Stimulated activated naive CD8-positive, alpha-beta T cell treated with anti-CD3 and anti-CD28 coated beads, Interleukin-15, amount 100 ng/mL, for 72 hours (primary cell): ENCODE results near the gene SRR.

Source experiments
- ATAC-seq: fragments of 150-1000 bp; cut with Tn5 transposase; 2 replicates; pipeline ENCODE4 v1.10.0; 2021; ENCODE audit warnings: mild to moderate bottlenecking, moderate library complexity
- DNase-seq, 2 donors: peaks; one replicate each; pipeline ENCODE4 v3.0.0; 2021 to 2022
- H3K27ac Mint-ChIP-seq, 2 donors: one replicate each; pipeline ENCODE4 v1.8.0; 2022; ENCODE audit warnings: mild to moderate bottlenecking in 2 of 2, mixed read lengths in 2 of 2, moderate library complexity in 2 of 2
- H3K27me3 Mint-ChIP-seq: one replicate; pipeline ENCODE4 v1.8.0; 2022; ENCODE audit warnings: mixed read lengths
- H3K4me1 Mint-ChIP-seq: one replicate; pipeline ENCODE4 v1.8.0; 2022; ENCODE audit warnings: mild to moderate bottlenecking, mixed read lengths
- H3K4me3 Mint-ChIP-seq, 2 donors: one replicate each; pipeline ENCODE4 v1.8.0; 2022; ENCODE audit warnings: mild to moderate bottlenecking in 2 of 2, mixed read lengths in 2 of 2, moderate library complexity in 1 of 2
- H3K9me3 Mint-ChIP-seq, 2 donors: one replicate each; pipeline ENCODE4 v1.8.0; 2022; ENCODE audit warnings: mixed read lengths in 2 of 2

The SRR gene

DNA sequence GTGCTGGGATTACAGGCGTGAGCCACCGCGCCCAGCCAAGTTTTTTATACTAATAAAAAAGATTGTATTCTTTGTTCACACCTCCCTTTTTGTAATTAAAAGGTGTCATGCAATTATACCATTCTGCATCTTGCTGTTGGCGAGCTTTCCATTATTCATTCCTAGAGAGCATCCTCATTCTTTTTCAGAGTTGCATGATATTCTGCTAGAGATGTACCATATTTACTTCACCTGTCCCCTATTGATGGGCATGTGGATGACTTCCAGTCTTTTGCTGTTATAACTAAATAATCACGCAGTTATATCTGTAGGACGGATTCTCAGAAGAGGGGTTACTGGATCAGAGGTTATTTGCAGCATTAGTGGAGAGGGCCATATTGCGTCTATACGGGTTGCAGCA is 50.6 kb downstream of the SRR start:
- Mint-ChIP-seq H3K27me3 (no peaks in the 10 kb centered on the region), H3K4me1 (peaks cover 26% of the 10 kb centered on the region), H3K9me3 (no peaks in the 10 kb centered on the region), H3K27ac (no peak overlapping the region), H3K4me3 (no peak overlapping the region)
- ATAC-seq = no peak
- no peak for DNase-seq

DNA sequence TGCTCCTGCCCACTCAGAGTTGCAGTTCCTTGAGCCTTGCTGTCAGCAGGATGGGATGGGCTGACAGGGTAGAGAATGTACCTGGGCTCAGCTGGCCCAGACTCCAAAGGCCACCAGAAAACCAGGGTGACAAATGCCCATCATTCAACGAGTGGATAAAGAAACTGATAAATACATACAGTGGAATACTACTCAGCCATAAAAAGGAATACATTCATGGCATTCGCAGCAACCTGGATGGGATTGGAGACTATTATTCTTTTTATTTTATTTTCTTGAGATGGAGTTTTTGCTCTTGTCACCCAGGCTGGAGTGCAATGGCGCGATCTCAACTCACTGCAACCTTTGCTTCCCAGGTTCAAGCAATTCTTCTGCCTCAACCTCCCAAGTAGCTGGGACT is 53.5 kb downstream of the SRR start:
- DNase-seq = no peak
- Mint-ChIP-seq H3K9me3 (no peaks in the 10 kb centered on the region), H3K27me3 (no peaks in the 10 kb centered on the region), H3K4me3 (no peak overlapping the region), H3K27ac (no peak overlapping the region), H3K4me1 (peaks cover 25% of the 10 kb centered on the region)
- no peak for ATAC-seq

DNA sequence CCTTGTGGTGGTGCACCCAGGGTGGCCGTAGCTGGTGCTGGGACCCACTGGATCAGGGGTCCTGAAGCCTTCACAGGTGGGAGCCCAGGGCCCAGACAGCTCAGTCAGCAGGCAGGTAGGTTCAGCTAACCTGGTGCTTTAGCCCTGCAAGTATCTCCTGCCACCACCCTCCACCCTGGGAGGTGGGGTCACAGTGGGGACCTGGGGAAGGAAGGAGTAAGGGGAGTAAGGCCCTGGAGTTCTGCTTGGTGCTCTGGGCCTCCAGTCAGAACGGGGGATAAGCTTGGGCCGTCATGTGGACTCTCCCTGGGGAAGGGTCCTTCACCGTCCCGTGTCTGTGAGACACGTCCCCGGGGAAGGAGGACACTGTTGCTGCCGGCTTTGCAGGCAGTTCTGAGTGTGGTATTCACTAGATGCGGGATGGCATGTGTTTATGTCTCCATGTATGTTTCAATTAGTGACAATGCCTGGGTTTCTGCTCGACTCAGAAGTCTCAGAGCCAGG is 54.2 kb downstream of the SRR start:
- no peaks in the 10 kb centered on the region for H3K27me3 Mint-ChIP-seq
- no peak overlapping the region for H3K4me3 Mint-ChIP-seq
- no peak for ATAC-seq
- H3K4me1 Mint-ChIP-seq = peaks cover 17% of the 10 kb centered on the region
- no peaks in the 10 kb centered on the region for H3K9me3 Mint-ChIP-seq
- DNase-seq = no peak
- H3K27ac Mint-ChIP-seq = no peak overlapping the region

DNA sequence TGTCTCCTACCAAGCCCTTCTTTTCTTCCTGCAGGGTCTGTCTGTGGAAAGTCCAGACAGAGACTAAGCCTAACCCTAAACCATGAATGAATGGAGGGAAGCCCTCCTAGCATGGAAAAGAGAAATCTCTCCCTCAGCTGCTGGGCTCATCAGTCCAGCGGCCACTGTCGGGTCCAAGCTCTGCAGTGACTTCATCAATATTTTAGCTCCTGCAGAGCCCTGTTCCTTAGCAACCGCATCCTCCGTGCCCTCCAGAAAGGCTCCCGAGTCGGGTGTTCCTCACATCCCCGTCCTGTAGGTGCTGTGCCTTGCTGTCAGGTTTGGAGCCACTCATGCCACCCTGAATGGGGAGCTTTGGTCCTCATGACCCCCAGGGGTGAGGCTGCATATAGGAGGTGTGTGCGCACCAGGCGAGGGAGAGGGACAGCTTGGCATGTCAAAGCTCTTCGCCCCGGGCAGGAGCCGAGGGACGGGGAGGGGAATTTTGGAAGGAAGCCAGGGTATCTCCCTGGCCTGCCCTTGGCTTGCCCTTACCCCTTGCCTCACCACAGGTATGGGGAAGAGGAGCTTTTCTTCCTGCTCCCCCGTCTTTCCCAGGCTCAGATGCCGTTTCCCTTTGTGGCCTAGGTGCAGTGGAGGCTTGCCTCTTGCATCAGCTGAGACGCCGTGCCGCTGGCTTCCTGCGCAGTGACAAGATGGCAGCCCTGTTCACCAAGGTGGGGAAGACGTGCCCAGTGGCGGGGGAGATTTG is 57.4 kb downstream of the SRR start:
- no peak overlapping the region for H3K4me3 Mint-ChIP-seq
- H3K9me3 Mint-ChIP-seq = no peaks in the 10 kb centered on the region
- DNase-seq (no peak), ATAC-seq (no peak)
- H3K27me3 Mint-ChIP-seq = no peaks in the 10 kb centered on the region
- H3K27ac Mint-ChIP-seq = peak overlapping the region in 1 of 2 donors; percentile 28
- no peaks in the 10 kb centered on the region for H3K4me1 Mint-ChIP-seq

DNA sequence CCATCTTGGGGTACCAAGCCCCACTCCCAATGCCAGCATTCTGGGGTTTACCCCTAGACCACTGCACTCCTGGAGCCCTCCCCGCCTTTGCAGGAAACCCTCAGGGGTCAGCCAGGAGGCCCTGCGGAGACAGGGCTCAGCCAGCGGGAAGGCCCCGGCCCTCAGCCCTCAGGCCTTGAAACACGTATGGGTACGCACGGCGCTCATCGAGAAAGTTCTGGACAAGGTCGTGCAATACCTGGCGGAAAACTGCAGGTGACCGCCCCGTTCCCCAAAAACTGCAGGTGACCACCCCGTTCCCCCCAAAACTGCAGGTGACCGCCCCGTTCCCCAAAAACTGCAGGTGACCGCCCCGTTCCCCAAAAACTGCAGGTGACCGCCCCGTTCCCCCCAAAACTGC is 58.3 kb downstream of the SRR start:
- H3K4me1 Mint-ChIP-seq = no peaks in the 10 kb centered on the region
- no peaks in the 10 kb centered on the region for H3K9me3 Mint-ChIP-seq
- no peak for ATAC-seq
- no peaks in the 10 kb centered on the region for H3K27me3 Mint-ChIP-seq
- H3K4me3 Mint-ChIP-seq = no peak overlapping the region
- H3K27ac Mint-ChIP-seq = no peak overlapping the region
- DNase-seq = no peak

DNA sequence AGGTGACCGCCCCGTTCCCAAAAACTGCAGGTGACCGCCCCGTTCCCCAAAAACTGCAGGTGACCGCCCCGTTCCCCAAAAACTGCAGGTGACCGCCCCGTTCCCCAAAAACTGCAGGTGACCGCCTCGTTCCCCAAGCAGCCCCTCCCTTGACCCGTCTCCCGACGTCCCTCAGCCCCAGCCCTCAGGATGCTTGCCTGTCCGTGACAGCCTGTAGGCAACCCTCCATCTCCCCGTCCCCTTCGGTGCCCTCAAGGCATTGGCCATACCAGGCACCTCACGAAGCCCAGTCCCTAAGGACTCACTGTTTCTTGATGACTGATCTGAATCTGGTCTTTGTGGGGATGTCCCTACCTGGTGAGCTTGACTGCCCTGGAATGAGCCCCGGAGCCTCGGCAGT is 58.7 kb downstream of the SRR start:
- Mint-ChIP-seq H3K4me1 (no peaks in the 10 kb centered on the region), H3K27ac (no peak overlapping the region), H3K9me3 (no peaks in the 10 kb centered on the region), H3K27me3 (no peaks in the 10 kb centered on the region), H3K4me3 (no peak overlapping the region)
- DNase-seq (no peak), ATAC-seq (no peak)

DNA sequence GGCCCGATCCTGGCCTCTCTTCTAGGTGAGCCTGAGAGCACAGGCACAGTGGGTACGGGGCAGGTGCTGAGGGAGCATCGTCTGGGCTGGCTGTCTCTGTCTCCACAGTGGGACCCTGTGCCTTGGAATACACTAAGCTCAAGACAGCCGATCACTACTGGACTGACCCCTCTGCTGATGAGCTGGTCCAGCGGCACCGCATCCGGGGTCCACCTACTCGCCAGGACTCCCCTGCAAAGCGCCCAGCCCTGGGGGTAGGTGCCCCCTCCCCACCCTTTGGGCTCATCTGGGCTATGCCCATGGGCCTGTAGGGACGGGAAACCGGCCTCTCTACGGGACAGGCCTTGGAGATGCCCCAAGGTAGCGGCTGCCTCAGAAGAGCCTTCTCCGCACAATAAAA is 59.1 kb downstream of the SRR start:
- no peaks in the 10 kb centered on the region for H3K27me3 Mint-ChIP-seq
- H3K9me3 Mint-ChIP-seq = no peaks in the 10 kb centered on the region
- H3K4me3 Mint-ChIP-seq = no peak overlapping the region
- no peak overlapping the region for H3K27ac Mint-ChIP-seq
- no peaks in the 10 kb centered on the region for H3K4me1 Mint-ChIP-seq
- ATAC-seq (no peak), DNase-seq (no peak)

DNA sequence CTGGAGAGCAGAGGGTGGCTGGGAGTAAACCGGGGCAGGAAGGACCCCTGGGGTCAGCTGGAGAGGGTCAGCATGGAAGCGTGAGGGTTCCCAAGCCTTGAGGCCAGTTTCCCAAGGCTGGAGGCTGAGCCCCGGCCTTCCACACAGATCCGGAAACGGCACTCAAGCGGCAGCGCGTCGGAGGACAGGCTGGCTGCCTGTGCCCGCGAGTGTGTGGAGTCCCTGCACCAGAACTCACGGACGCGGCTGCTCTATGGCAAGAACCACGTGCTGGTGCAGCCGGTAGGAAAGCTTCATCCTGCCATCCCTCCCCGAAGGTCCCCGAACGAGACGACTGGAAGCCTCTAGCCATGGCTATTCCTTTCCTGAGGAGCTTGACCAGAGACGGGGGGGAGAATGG is 59.6 kb downstream of the SRR start:
- no peaks in the 10 kb centered on the region for H3K27me3 Mint-ChIP-seq
- ATAC-seq (no peak), DNase-seq (no peak)
- H3K27ac Mint-ChIP-seq = no peak overlapping the region
- no peak overlapping the region for H3K4me3 Mint-ChIP-seq
- no peaks in the 10 kb centered on the region for H3K4me1 Mint-ChIP-seq
- H3K9me3 Mint-ChIP-seq = no peaks in the 10 kb centered on the region

DNA sequence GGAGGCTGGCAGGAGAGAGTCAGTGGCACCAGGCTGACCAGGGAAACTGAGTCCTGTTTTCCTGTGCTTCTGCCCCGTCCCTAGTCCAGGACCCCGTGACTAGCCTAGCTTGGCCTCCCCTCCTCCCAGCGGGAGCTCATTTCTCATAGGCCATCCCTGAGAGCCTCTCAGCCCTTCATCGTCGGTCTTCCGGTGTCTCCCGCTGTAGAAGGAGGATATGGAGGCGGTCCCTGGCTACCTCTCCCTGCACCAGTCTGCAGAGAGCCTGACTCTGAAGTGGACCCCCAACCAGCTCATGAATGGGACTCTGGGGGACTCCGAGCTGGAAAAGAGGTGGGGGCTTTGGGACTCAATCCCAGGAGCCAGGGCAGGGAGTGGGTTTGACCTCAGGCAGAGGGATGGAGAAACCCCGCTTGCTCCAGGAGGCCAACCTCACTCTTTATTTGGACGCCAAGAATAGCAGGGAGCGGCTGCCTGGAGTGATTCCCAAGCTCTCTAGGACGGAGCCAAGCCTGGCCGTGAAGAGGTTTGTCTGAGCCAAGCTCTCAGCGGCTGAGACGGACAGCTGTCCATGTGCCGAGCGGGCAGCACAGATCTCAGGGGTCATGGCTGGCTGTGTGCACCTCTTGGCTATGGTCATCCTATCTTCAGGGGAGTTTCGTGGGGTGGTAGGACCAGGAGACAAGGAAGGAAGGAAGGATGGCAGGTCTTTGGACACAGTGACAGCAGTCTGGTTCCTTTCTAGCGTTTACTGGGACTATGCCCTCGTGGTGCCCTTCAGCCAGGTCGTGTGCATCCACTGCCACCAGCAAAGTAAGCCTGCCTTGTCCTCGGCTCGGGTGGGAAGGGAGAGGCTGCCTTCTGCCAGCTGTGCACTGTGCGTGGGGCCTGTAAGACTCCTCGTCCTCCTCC is 60.4 kb downstream of the SRR start:
- no peak overlapping the region for H3K27ac Mint-ChIP-seq
- DNase-seq (no peak), ATAC-seq (no peak)
- no peaks in the 10 kb centered on the region for H3K27me3 Mint-ChIP-seq
- no peaks in the 10 kb centered on the region for H3K9me3 Mint-ChIP-seq
- no peak overlapping the region for H3K4me3 Mint-ChIP-seq
- no peaks in the 10 kb centered on the region for H3K4me1 Mint-ChIP-seq

DNA sequence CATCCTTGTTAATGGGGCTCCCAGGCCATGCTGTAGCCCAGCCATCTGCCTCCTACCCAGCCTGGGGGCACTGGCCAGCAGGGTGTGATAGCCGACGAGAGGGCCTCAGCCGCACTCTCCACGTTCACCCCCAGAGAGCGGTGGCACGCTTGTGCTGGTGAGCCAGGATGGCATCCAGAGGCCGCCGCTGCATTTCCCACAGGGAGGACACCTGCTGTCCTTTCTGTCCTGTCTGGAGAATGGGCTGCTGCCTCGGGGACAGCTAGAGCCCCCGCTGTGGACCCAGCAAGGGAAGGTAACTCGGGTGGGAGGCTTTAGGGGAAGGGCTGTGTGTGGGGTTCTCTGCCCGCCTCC is 61.0 kb downstream of the SRR start:
- no peak for ATAC-seq
- Mint-ChIP-seq H3K9me3 (no peaks in the 10 kb centered on the region), H3K4me1 (no peaks in the 10 kb centered on the region), H3K27ac (no peak overlapping the region), H3K4me3 (no peak overlapping the region), H3K27me3 (no peaks in the 10 kb centered on the region)
- DNase-seq = no peak

DNA sequence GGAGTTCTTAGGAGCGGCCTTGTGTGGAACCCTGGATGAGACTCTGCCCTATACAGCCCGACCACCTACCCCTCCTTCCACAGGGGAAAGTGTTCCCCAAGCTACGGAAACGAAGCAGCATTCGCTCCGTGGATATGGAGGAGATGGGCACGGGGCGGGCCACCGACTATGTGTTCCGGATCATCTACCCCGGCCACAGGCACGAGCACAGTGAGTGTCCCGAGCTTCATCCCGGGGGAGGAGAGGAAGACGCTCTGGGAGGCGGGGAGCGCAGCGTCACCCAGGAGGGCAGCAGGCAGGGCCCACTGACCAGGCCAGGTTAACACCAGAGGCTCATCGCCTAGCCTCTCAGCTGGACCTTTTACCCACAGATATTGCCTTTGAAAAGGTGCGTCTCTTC is 61.4 kb downstream of the SRR start:
- ATAC-seq = no peak
- Mint-ChIP-seq H3K4me3 (no peak overlapping the region), H3K27me3 (no peaks in the 10 kb centered on the region), H3K9me3 (no peaks in the 10 kb centered on the region), H3K4me1 (no peaks in the 10 kb centered on the region), H3K27ac (no peak overlapping the region)
- DNase-seq = no peak

DNA sequence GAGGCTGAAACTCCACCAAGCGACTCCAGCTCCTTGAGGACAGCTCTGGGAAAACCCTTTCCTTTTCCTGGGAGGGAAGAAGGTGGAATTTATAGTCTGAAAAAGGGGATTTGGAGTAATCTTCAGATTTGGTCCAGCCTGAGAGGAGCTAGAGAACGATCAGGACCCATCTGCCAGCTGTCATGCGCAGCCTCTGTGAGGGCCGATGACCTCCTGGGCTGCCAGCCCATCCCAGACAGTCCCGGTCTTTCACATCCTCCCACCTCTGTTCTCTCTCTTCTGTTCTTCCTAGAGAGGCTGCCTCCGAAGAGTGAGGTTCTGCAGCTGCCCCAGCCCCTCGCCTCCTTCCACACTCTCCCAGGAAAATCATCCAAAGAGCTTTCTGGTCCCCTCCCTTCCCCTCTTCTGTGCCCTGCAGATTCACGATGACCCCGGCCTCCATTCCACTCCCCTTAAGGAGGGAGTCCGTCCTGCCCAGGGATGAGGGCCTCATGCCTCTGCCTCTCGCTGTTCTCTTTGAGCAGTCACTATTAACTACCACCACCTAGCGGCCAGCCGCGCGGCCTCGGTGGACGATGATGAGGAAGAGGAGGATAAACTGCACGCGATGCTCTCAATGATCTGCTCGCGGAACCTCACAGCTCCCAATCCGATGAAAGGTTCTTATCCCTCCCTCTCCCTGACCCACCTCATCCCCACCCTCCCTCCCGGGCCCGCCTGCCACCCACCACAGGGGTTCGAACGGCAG is 63.2 kb downstream of the SRR start:
- H3K27me3 Mint-ChIP-seq = no peaks in the 10 kb centered on the region
- ATAC-seq (no peak), DNase-seq (no peak)
- H3K4me3 Mint-ChIP-seq = no peak overlapping the region
- no peaks in the 10 kb centered on the region for H3K9me3 Mint-ChIP-seq
- H3K4me1 Mint-ChIP-seq = no peaks in the 10 kb centered on the region
- peak overlapping the region in 1 of 2 donors; percentile 81 for H3K27ac Mint-ChIP-seq

DNA sequence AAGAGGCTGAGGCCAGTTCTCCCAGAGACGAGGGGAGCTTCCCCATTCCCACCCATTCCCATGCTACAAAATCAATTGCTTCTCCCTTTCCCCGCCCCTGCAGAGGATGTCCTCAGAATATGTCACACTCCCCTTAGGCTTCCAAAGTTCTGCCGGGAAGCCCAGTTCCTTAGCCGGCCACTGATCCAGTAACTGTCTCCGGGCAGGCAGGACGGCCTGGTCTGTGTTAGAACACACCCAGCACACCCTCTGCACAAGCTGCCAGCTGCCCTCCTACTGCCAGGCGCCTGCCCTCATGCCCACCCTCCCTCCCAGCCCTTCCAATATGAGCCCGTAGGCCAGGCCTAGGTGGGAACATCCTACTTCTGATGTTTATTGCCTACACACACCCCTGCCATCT is 64.6 kb downstream of the SRR start:
- no peaks in the 10 kb centered on the region for H3K27me3 Mint-ChIP-seq
- DNase-seq (no peak), ATAC-seq (no peak)
- no peak overlapping the region for H3K27ac Mint-ChIP-seq
- H3K4me1 Mint-ChIP-seq = no peaks in the 10 kb centered on the region
- no peaks in the 10 kb centered on the region for H3K9me3 Mint-ChIP-seq
- H3K4me3 Mint-ChIP-seq = no peak overlapping the region

DNA sequence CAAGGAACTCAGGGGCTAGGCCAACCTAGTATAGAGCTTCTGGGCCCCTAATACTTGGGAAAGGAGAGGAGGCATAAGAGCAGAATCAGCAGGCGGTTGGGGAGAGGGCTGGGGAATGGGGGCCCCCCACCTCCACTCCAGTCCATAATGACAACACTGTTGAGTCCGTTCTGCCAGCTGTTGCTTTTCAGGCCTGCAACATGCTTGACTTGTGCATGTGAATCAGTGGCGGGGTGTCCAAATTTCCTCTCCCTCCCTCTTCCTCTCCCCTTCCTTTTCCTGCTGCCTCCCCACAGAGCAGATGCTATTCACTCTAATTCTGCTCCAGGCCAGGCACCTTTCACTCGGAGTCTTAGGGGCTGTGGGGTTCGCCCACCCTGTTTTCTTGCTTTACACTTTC is 65.3 kb downstream of the SRR start:
- no peaks in the 10 kb centered on the region for H3K9me3 Mint-ChIP-seq

DNA sequence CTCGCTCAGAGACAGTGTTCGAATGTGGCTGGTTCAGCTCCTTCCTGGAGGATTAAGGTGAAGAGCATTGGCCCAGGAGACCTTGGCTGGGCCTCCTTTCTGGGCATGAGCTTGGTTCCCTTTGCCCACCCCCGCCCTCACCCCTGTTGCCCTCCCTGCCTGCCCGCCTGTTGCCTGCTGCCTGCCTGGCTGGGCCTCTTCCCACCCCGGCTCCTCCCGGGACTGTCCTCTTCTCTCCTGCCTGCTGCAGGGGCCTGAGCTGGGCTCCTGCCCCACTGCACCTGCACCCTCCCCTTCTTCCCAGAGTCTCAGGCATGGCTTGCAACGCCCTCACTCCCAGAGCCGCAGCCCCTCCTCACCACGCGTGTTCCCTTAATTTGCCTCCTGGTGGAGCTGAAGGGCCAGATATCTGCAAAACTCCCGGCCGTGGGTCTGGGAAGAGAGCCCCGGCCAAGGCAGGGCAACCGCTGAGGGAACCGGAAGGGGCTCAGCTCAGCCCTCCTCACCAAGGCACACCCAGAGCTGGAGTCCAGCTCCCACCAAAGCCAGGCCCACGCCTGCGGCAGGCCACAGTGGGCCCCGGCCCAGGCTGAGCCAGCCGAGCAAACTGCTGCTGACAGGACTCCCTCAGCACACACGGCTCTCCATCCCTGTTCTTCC is 65.9 kb downstream of the SRR start:
- ATAC-seq = no peak
- H3K9me3 Mint-ChIP-seq = no peaks in the 10 kb centered on the region
- H3K4me3 Mint-ChIP-seq = no peak overlapping the region
- no peaks in the 10 kb centered on the region for H3K4me1 Mint-ChIP-seq
- H3K27ac Mint-ChIP-seq = peak overlapping the region in 1 of 2 donors; percentile 84
- DNase-seq = no peak
- H3K27me3 Mint-ChIP-seq = no peaks in the 10 kb centered on the region

More for the DNA sequence above, 65.3 kb downstream of the SRR start:
- no peak overlapping the region for H3K4me3 Mint-ChIP-seq
- no peak for DNase-seq
- no peaks in the 10 kb centered on the region for H3K27me3 Mint-ChIP-seq
- no peaks in the 10 kb centered on the region for H3K4me1 Mint-ChIP-seq
- ATAC-seq = no peak
- H3K27ac Mint-ChIP-seq = peak overlapping the region in 1 of 2 donors; percentile 48
